Colon (tissue), 2 donors: ENCODE measurements around the gene BDNF.
"Not testable (repeated sequence)": the region's sequence is repeated elsewhere in the genome, so short reads cannot be mapped to it uniquely, and the experiment has no call there.

Experiments used
- FAIRE-seq: peaks from 2 replicates; lab custom pipeline; 2012; peaks lifted over from hg19 to GRCh38; lab: Jason Lieb, UNC
- donor health status: control.
- donor health status: control.

BDNF gene

DNA sequence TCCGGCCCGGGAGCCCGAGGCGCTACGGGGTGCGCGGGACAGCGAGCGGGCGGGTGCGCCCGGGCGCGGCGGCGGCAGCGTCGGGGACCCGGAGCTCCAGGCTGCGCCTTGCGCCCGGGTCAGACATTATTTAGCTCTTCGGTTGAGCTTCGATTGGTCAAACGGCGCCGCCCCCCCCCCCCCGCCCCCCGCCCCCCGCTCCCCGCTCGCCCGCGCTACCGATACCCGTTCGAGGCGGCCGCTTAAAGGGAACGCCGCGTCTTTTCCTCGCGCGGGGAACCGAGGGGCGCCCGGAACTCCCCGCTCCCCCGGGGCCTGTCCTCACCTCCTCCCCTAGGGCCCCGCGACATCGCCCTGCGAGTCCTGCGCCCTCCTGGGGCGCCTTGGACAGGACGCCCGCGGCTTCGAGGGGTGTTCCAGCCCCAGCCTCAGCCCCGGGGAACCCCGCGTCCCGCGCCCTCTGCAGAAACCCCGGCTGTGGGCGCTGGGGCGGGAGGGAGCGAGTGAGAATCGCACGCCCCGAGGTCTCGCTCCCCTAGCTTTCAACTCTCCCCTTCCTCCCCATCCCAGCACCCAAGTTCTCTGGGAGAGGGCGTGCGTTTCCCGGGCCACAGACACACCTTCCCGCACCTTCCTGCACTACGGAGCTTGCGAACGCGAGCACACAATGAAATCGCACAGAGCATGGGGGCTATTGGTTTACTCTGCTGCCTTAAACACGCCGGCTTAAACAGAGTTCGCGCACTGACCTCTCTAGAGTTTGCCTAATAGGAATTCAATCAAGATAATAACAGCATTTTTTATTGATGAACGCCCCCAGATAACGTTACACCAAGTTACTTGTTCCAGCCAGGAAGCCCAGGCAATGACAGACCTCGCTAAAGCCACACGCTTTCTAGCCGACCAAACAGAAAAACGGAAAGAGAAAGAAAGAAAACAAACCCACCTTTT lies at the start of gene BDNF:
Gene BDNF (minus strand): TSS at position 105 of the 951 bp plus-strand sequence. CDS start 41,891 bp downstream, outside the sequence.
- no peak for FAIRE-seq

DNA sequence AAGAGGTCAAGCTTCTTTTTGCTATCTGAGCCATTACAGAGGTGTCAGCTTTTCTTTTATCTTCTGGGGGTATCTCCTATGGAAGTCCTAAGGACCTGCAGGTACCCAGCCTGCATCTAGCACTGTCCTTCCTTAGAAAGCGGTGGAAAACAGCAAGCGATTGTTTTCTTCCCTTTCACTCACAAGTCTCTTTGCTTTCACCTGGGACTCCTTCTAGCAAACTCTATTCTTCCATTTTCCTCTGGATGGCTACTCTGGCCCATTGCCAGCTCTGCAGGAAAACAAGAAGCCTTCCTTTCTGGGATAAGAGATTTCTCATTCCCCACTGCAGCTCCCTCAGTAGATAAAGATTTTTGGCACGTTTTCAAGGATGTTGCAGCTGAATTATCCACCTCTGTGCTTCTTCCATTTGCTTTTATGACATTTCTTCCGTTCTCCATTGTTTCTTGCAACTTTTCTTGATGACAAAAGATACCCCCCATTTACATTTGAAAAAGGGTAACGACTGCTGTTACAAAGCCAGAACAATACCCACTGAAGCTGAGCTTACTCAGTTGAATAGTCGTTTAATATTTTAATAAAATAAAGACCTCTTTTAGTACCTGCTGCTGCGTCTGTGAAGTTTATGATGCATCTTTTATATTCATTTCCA lies 40.2 kb upstream of the BDNF start:
- no peak for FAIRE-seq

- no peak for FAIRE-seq
These were observed 35.0 kb upstream of the BDNF start for GRCh38 chr11:27735281-27735680.

- not testable (repeated sequence) for FAIRE-seq
These were observed 31.5 kb upstream of the BDNF start for GRCh38 chr11:27731803-27732202.

DNA sequence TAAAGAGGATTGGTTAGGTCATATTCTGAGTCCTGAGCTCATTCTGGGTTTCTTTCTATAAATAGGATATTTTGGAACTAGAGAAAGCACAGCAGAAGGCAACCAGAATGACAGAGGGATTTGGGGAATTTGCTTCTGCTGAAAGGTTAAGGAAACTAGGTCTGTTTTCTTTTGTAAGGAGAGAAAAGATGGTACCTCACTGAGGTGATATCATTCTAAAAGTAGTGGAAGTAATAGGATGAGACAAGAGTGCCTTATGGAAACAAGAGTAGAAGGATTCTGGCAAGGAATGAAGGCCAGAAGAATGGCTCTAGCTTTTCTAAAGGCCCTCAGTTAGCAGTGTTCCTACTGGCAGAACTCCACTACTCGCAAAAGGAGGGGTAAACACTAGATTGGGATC lies 26.7 kb upstream of the BDNF start:
- FAIRE-seq: no peak

- FAIRE-seq: no peak
These were observed 23.4 kb upstream of the BDNF start for GRCh38 chr11:27723687-27724086.

- no peak for FAIRE-seq
These were observed 22.7 kb upstream of the BDNF start for GRCh38 chr11:27722953-27723344.

DNA sequence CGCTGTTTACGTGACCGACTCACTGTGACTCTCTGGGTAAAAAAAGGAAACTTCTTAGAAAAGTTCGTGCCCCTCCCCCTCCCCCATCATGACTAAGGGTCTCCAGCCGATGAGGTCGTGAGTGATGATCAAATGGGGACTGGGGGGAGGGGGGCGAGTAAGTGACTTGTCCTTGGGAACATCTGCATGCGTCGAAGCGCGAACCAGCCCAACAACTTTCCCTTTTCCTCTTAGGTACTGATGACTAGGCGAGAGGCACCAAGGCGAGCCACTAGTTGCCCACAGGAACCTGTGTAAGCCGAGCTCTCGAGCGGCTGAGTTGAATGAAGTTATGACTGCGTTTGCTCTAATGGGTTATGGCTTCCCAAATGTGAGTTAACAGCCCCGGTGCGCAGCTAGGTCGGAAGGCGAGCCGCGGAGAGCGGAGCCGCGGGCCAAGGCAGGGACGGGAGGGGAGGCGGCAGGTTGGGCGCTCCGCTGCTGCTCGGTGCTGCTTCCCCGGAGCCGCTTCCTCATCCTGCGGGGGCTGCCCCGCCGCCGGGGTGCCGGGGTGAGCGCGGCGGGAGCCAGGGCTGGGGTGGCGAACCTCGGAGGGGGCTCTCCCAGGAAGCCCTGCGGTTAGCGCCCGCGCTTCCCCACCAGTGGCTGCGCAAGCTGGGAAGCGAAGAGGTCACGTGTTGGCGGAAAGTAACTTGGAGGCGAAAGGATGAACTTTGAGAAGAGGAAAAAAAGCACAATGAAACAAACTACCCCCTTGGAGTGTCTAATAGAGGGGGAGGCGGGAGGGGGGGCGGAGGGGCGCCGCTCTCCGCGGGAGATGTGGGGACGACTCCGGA lies 22.1 kb upstream of the BDNF start:
- no peak for FAIRE-seq

DNA sequence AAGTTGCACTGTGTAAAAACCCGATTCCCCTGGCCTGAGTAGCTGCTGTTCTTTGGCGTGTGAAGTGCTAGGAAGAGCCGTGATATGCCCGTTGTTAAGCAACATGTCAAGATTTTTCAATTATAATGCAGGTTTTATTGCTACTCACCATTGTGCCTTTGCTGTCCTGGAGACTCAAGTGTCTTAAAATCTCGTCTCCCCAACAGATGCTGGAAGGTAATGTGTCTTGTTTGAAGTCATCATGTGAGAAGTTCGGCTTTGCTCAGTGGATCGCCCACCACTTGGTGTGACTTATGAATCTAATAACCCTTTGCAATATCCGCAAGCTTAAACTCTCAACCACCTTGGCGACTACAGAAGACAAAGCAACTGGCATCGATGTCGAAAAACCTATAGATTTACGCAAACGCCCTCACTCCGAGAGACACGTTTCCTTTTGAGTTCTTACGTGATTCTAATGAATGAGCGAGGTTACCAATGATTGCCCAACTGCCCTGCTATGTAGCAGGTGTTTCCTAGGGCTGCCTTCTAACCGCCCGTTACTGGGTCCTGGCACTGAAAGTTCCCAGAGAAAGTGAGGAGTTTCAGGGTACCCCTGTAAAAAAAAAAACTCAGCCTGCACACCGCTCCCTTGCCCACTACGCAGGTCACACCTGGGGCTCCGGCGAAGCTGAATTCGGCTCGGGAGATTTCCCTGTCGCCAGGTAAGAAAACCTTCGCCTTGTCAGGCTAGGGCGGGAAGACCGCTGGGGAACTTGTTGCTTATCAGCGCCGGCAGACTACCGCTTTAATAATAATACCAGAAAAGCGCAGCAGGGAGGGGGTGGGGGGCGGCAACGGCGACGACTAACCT lies 21.2 kb upstream of the BDNF start:
- no peak for FAIRE-seq

- FAIRE-seq: no peak
These were observed 20.1 kb upstream of the BDNF start for GRCh38 chr11:27720277-27720830.

DNA sequence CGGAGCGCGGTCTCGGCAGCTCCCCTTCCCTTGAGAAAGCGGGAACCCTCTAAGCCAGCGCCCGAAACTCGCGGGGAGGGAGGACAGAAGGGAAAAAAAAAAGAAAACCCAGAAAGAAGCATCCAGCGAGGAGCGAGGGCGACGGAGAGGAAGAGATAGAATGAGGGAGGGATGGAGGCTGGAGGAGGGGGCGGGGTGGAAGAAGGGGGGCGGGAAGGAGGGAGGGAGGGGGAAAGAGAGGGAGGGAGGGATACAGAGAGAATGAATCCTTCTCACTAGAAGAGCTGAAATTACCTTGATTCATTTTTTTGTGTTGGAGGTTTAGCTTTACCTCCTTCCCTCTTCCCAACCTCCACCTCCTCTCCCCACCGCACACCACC lies 19.3 kb upstream of the BDNF start:
- FAIRE-seq: no peak

DNA sequence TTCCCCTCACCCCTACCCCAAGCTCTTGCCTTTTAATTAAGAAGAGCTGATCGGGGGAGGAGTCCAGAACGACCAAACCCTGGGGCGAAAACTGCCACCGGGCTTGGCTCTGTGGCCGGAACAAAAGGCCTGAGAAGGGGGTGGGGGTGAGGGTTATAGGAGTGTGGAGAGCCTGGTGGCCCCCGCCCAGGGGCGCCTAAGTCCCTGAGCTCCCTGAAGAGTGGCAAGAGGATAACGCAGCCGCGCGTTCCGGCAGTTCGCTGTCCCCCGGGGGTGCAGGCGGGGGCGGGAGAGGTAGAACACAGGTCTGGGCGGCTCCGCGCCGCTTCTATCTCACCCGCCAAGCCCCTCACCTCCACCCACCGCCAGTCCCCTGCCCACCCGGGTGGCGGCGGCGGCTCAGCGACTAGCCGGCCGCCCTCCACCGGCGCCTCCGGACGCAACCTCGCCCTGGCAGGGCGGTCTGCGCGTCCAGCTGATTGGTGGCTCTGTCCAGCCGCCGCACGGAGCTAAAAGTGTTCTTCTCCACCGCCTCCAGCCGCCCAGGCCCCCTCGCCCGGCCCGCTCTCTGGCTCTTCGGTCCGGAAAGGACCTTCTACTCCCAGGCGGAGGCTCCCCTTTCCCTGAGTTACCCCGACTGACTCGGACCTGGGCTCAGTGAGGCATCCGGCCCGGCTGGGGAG lies 18.7 kb upstream of the BDNF start:
- no peak for FAIRE-seq

GRCh38 chr11:27718346-27718862 lies 18.1 kb upstream of the BDNF start:
- FAIRE-seq: no peak

GRCh38 chr11:27717801-27718229 lies 17.6 kb upstream of the BDNF start:
- FAIRE-seq: no peak

DNA sequence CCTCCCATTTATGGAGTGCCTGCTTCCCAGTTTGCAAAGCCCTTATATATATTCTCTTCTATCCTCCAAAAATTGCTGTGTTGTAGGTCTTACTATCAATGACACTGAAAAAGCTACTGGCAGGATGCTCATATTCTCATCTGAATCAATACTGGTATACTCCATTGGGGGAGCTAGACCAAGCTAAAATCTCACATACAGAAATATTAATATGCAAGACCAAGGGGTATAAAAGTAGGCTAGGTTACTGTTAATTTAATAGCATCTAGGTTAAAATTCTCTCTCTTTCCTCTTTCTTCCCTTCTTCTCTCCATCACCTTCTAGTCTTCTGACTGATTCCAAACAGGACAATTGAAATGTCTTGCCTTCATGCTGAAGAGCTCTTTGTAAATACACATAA lies 17.1 kb upstream of the BDNF start:
- no peak for FAIRE-seq

- FAIRE-seq: no peak
These were observed 16.6 kb upstream of the BDNF start for GRCh38 chr11:27716835-27717234.

DNA sequence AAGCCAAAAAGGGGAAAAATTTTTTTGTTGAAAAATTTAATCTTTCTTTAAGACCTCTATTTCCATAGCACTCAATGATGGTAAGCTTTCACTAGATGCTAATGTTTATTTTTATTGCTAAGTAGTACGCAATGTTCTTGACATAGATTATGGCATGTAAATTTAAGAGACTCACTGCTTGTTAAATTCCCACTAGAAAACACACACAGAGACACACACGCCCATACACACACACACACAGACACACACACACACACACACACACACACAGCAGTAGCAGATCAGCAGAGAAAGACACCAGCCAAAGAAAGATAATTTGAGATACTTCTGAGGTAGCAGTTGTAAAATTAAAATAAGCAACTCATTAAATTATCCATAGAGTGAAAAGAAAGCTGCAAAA lies 16.0 kb upstream of the BDNF start:
- FAIRE-seq: no peak

GRCh38 chr11:27711725-27712124 lies 11.5 kb upstream of the BDNF start:
- FAIRE-seq: no peak

DNA sequence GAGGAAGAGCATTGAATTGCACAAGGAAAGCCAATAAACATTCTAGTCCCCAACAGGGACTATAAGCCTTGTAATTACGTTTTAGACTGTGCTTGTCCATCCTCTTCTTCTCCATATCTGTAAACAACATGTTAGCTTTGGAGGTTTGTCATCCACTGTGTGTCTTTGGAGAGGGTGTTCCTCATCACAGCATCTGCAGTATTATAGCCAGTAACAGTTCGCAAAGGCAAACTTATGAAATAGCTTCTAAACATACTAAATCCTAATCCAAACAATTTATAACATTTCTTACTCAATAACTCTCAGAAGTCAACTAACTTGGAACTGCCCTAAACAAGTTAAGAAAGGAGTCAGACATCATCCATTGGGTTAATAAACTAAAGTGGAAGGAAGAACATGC lies 10.3 kb upstream of the BDNF start:
- FAIRE-seq: no peak

GRCh38 chr11:27707676-27708075 lies 7.4 kb upstream of the BDNF start:
- no peak for FAIRE-seq
